Skeletal muscle tissue (tissue), 4 donors: ENCODE results near the gene LYPD4. TPM values are rescaled to one million over a fixed set of nuclear protein-coding genes. Genes with fewer than 3 reads are reported as not detected.

Experiments used
- H3K27ac ChIP-seq: one replicate; pipeline ENCODE4 v1.7.0; 2013; ENCODE audit warnings: mild to moderate bottlenecking, low read depth, low read length, inconsistent platforms
- H3K27me3 ChIP-seq, 3 donors: one replicate each; pipeline ENCODE4 v1.7.0; 2013; ENCODE audit warnings: low read length in 3 of 3; ENCODE audit not compliant: control insufficient read depth in 3 of 3, insufficient read depth in 3 of 3
- H3K36me3 ChIP-seq, 3 donors: one replicate each; pipeline ENCODE4 v1.7.0; 2013; ENCODE audit warnings: low read length in 3 of 3; ENCODE audit not compliant: control insufficient read depth in 3 of 3, insufficient read depth in 3 of 3
- H3K4me1 ChIP-seq, 3 donors: one replicate each; pipeline ENCODE4 v1.7.0; 2013; ENCODE audit warnings: low read length in 3 of 3, mild to moderate bottlenecking in 3 of 3; ENCODE audit not compliant: control insufficient read depth in 3 of 3, insufficient read depth in 3 of 3
- H3K4me3 ChIP-seq, 3 donors: one replicate each; pipeline ENCODE4 v1.7.0; 2013; ENCODE audit warnings: low read length in 3 of 3
- H3K9ac ChIP-seq, 3 donors: one replicate each; pipeline ENCODE4 v1.7.0; 2013; ENCODE audit warnings: low read length in 3 of 3, mild to moderate bottlenecking in 3 of 3, moderate library complexity in 2 of 3, low read depth in 1 of 3
- H3K9me3 ChIP-seq, 3 donors: one replicate each; pipeline ENCODE4 v1.7.0; 2013; ENCODE audit warnings: low read length in 3 of 3; ENCODE audit not compliant: control insufficient read depth in 3 of 3
- total RNA-seq: library from RNA; depleted of rRNA; stranded (reverse); fragments of >200 nt; gene quantifications from one replicate; pipeline ENCODE4 v1.2.3, GENCODE V29; 2014
- donor health status: Osteomylitis.

Gene LYPD4
- total RNA-seq, 1 donor from 2014 or later: not detected

DNA sequence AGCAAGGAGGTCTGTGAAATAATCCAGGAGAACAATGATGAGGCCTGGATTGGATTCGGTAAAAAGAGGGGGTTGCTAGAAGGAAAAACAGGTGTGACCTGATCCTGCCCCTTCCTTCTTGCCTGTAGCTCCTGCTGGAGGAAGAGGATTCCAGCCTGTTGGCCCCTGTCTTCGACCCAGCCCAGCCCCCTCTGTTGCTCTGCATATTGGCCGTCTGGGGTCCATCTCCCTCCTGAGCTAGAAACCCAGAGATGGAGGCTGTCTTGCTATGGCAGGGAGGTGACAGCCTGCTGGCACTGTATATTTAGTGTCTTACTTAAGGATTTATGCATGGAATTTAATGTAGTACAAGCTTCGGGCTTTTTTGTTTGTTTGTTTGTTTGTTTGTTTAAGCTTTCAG is 7.0 kb upstream of the LYPD4 start:
- Histone ChIP-seq H3K9me3 (no peaks in the 10 kb centered on the region), H3K36me3 (no peaks in the 10 kb centered on the region), H3K9ac (no peak overlapping the region), H3K27ac (no peak overlapping the region), H3K27me3 (peaks cover 7 to 22% (median 17%) of the 10 kb centered on the region in 3 donors), H3K4me1 (no peaks in the 10 kb centered on the region), H3K4me3 (no peak overlapping the region)

DNA sequence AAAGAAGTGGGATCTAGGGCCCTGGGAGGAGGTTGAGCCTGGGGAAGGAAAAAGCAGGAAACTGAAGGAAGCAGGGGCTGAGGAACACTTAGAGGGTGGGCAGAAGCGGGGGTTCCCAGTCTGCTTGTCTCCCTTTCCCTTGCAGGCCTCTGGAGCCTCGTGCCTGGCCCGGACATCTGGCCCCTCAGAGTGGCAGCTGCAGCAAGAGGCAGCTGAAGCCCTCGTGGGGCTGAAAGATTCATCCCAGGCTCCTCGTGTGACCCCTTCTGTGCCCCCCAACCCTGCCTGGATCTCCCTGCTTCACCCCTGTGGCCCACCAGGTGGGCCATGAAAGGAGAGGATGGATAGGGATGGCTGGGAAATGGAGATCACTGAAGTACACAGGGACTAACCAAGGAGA is 5.9 kb upstream of the LYPD4 start:
- no peaks in the 10 kb centered on the region for H3K36me3 ChIP-seq
- H3K27me3 ChIP-seq: peaks cover 7 to 21% (median 17%) of the 10 kb centered on the region in 3 donors
- no peaks in the 10 kb centered on the region for H3K4me1 ChIP-seq
- H3K9me3 ChIP-seq: no peaks in the 10 kb centered on the region
- H3K27ac ChIP-seq: no peak overlapping the region
- H3K4me3 ChIP-seq: no peak overlapping the region
- H3K9ac ChIP-seq: no peak overlapping the region

DNA sequence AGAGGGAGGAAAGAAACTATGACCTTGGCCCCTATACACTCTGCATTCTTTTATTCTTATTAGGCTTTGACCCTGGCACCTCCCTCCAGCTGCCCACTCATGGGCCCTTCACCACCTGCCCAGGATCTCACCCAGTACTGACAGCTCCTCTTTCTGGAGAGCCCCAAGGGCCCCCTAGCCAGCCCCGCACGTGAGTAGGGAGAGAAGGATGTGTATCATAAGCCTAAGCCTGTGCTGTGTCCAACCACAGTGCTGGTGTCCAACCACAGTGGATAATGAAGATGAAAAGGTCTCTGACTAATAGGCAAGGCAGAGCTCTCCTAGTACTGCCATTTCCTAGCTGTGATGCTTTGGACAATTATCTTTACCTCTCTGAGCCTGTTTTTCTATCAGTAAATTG is 4.6 kb upstream of the LYPD4 start:
- no peaks in the 10 kb centered on the region for H3K36me3 ChIP-seq

DNA sequence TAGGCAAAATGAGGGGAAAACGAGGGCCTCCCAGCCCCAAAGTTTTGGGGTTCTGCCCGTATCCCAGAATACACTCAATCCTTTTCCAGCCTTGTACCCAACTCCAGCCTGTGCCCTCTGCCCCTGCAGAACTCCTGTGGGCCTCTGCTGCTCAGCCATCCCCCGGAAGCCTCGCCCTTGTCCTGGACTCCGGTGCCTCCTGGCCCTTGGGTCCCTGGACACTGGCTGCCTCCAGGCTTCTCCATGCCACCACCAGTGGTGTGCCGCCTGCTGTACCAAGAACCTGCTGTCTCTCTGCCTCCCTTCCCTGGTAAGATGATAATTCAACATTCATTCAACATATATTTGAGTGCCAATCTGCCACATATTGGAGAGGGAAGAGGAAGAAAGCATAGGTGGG is 4.2 kb upstream of the LYPD4 start:
- no peaks in the 10 kb centered on the region for H3K36me3 ChIP-seq
- no peaks in the 10 kb centered on the region for H3K4me1 ChIP-seq
- H3K9ac ChIP-seq: no peak overlapping the region
- H3K27me3 ChIP-seq: peaks cover 7 to 13% (median 10%) of the 10 kb centered on the region in 3 donors
- H3K27ac ChIP-seq: no peak overlapping the region
- no peak overlapping the region for H3K4me3 ChIP-seq
- H3K9me3 ChIP-seq: no peaks in the 10 kb centered on the region

More for the DNA sequence above, 4.6 kb upstream of the LYPD4 start:
- Histone ChIP-seq H3K27ac (no peak overlapping the region), H3K27me3 (peaks cover 7 to 13% (median 13%) of the 10 kb centered on the region in 3 donors), H3K9me3 (no peaks in the 10 kb centered on the region), H3K4me1 (no peaks in the 10 kb centered on the region), H3K9ac (no peak overlapping the region), H3K4me3 (no peak overlapping the region)

DNA sequence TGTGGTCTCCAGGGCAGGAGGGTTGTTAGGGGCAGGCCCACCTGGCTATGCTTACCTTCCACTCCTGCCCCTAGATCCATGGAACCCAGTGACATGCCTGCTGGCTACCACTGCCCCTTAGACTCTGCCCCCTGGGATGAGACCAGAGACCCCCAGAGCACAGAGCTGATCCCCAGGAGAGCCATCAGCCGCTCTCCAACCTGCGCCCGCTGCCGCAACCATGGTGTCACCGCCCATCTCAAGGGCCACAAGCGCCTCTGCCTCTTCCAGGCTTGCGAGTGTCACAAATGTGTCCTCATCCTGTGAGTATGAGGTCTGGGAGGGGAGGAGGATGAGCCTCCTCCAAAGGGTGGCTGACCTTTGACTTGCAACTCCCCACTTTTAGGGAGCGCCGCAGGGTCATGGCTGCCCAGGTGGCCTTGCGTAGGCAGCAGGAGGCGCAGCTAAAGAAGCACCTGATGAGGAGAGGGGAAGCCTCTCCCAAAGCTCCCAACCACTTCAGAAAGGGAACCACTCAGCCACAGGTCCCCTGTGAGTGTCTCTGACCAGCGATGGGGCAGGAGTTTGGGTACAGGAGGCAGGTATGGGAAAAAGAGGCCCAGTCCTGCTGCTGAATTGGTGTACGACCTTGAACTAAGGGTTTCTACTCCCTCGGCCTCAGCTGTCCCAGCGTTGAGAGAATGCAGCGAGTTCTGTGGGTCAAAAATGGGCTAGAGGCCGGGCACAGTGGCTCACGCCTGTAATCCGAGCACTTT is 3.0 kb upstream of the LYPD4 start:
- Histone ChIP-seq H3K27ac (no peak overlapping the region), H3K9ac (no peak overlapping the region), H3K4me3 (no peak overlapping the region), H3K27me3 (peaks cover 7 to 10% (median 10%) of the 10 kb centered on the region in 3 donors), H3K9me3 (no peaks in the 10 kb centered on the region), H3K36me3 (no peaks in the 10 kb centered on the region), H3K4me1 (no peaks in the 10 kb centered on the region)

DNA sequence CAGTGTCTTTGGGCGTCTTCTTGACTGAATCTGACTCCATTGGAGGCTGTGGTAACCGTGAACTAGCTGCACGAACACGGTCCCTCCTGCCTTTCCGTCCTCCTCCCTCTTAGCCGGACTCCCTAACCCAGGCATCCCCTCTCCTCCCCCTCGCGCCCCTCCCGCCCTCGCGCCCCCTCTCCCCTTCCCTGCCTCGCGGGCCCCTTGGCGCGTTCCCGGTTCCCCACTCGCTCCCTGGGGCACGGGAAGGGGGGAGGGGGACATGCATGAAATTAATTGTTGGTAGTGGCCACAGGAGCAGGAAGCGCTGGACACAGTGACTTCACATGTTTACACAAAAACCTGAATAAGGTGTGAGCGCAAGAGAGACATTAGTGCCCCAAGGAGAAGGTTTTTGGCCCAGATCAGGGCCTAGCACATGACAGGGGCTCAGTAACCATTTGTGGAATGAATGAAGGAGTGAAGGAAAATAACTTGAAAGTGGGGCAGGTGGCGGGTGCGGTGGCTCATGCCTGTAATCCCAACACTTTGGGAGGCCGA is 638 bp upstream of the LYPD4 start:
- no peak overlapping the region for H3K27ac ChIP-seq
- H3K4me3 ChIP-seq: no peak overlapping the region
- H3K36me3 ChIP-seq: no peaks in the 10 kb centered on the region
- no peak overlapping the region for H3K9ac ChIP-seq
- H3K27me3 ChIP-seq: peaks cover 7 to 10% (median 8%) of the 10 kb centered on the region in 3 donors
- H3K4me1 ChIP-seq: no peaks in the 10 kb centered on the region
- H3K9me3 ChIP-seq: no peaks in the 10 kb centered on the region

DNA sequence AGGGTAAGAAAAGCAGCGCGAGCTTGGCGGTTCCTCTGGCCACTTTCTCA is 343 bp upstream of the LYPD4 start, which contains the start of gene DMRTC2:
Gene DMRTC2 (plus strand): TSS at position 42 of the 50 bp plus-strand sequence. CDS start 2,387 bp downstream, outside the sequence.
- Histone ChIP-seq H3K27ac (no peak within 1 kb of the TSS), H3K4me1 (no peaks in the 10 kb centered on the region), H3K9me3 (no peaks in the 10 kb centered on the region), H3K9ac (no peak within 1 kb of the TSS), H3K4me3 (no peak within 1 kb of the TSS), H3K36me3 (no peaks in the 10 kb centered on the region), H3K27me3 (peaks cover 9 to 11% (median 10%) of the 10 kb centered on the region in 3 donors)

DNA sequence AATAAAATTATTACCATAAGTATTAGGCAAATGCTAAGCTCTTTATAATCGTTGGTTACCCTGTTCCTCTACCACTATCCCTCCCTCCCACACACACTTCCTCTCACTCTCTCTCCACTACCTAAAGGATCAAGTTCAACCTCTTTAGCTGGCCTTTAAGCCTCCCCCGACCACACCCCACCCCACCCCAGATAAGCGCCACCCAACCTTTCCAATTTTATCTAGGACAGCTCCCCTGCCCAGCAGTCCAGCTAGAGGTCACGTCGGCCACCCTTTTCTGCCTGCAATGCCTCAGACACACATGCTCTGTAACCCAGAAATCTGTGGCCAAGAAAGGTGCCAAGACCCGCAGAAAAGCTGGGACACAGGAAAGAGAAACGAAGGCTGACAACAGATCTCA is 1.1 kb downstream of the LYPD4 start:
- H3K36me3 ChIP-seq: no peaks in the 10 kb centered on the region
- no peaks in the 10 kb centered on the region for H3K9me3 ChIP-seq
- no peak overlapping the region for H3K27ac ChIP-seq
- H3K4me1 ChIP-seq: no peaks in the 10 kb centered on the region
- H3K4me3 ChIP-seq: no peak overlapping the region
- peaks cover 15 to 21% (median 17%) of the 10 kb centered on the region in 3 donors for H3K27me3 ChIP-seq
- H3K9ac ChIP-seq: no peak overlapping the region

DNA sequence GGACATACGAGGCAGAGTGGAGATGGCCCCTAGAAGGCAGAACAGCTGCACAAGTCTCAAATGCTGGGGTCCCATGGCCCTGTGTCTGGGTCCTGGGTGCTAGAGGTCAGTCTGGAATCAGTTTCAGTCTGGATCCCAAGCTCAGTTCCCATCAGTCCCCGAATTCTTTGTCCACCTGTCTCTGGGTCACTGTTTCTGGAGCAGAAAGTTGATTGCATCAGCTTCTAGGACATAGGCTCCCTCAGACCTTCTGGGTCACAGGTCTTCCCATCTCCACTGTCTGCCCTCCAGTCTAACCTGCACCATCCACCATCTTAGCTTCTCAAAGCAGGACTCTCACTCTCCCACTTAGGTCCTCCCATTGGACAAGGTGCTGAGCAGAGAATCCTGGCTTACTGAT is 5.3 kb downstream of the LYPD4 start:
- no peak overlapping the region for H3K27ac ChIP-seq
- H3K9ac ChIP-seq: no peak overlapping the region
- H3K36me3 ChIP-seq: no peaks in the 10 kb centered on the region
- no peaks in the 10 kb centered on the region for H3K9me3 ChIP-seq
- no peaks in the 10 kb centered on the region for H3K4me1 ChIP-seq
- no peak overlapping the region for H3K4me3 ChIP-seq
- H3K27me3 ChIP-seq: peaks cover 31 to 35% (median 32%) of the 10 kb centered on the region in 3 donors

DNA sequence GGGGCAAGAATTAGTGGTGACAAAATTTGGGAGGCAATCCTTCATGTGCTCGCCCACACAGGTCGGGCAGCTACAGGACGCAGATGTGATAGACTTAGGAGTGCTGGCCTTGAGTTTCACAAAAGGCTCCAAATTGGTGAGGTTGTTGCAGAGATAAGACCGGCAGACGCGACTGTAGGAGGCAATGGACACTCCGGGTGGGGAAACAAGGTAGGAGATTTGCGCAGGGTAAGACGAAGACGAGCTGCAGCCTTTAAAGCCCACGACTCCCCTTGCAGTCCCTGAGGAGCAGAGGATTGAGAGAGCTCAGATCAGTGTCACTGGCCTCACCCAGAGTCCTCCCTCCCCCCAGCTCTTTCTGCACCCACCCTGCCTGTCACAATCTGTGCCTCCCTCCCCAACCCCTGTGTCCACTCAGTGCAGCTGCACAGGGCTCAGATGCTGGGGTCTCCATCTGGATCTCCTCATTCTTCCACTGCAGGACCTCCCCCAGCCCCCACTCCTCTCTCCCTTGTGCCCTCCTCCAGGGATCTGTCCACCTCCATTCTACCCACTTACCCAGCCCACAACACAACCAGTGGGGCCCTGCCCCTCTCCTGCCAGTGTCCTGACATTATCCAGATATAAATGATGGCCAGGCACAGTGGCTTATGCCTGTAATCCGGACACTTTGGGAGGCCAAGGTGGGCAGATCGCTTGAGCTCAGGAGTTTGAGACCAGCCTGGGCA is 6.3 kb downstream of the LYPD4 start:
- Histone ChIP-seq H3K36me3 (no peaks in the 10 kb centered on the region), H3K9ac (no peak overlapping the region), H3K27ac (no peak overlapping the region), H3K4me1 (no peaks in the 10 kb centered on the region), H3K4me3 (no peak overlapping the region), H3K27me3 (peaks cover 31 to 35% (median 32%) of the 10 kb centered on the region in 3 donors), H3K9me3 (no peaks in the 10 kb centered on the region)
